ENCODE results near the gene SHF. TPM values are rescaled to one million over a fixed set of nuclear protein-coding genes. Genes with fewer than 3 reads are reported as not detected.

SHF gene
- total and polyA plus RNA-seq, 2 donors (not counting 1 experiment from before 2014, with no cell fraction given) = 1.6 to 15.4 TPM

GRCh38 chr15:45117308-45118130 lies 70.2 kb downstream of the SHF start:
- Mint-ChIP-seq H3K27ac (no peak overlapping the region), H3K9me3 (ENCODE audit: insufficient read depth) (no peaks in the 10 kb centered on the region), H3K4me1 (peaks cover 42% of the 10 kb centered on the region), H3K27me3 (peaks cover 71% of the 10 kb centered on the region), H3K4me3 (peak overlapping the region; percentile 80)
- H3K27me3 ChIP-seq (replicated peaks in 1 of 4; ENCODE audit: control extremely low read depth in 1 of 4, control insufficient read depth in 3 of 4, insufficient read depth in 4 of 4, low read length in 3 of 4) = peaks cover 0 to 72% (median 51%) of the 10 kb centered on the region in 4 experiments
- H3K4me3 ChIP-seq (ENCODE audit: control extremely low read depth in 1 of 5, extremely low read depth in 1 of 5, insufficient read depth in 1 of 5, low read depth in 2 of 5, low read length in 4 of 5) = peak overlapping the region in 3 of 5 experiments; percentile 36 to 60 (median 44)
- no peak overlapping the region for H3K27ac ChIP-seq (ENCODE audit: low read length in 2 of 2)
- H3K9ac ChIP-seq (ENCODE audit: low read length) = peak overlapping the region; percentile 45
- H3K4me2 ChIP-seq (replicated peaks; ENCODE audit: low read depth, low read length, poor library complexity, severe bottlenecking) = peak overlapping the region; percentile 76
- ChIA-PET POLR2A (interaction anchor here (1.0 to 1.1 kb wide), 2 partner anchors 69 to 95 kb away, joined by 3 read pairs; partner anchors contain the start of gene SORD), CTCF (interaction anchor here (0.8 to 3.6 kb wide), 60 partner anchors 8 to 496 kb away, joined by 3 to 58 read pairs (median 5); partner anchors contain the start of genes DUOX1, DUOXA1, GATM and SORD)
- no peaks in the 10 kb centered on the region for H3K36me3 ChIP-seq (replicated peaks in 1 of 2; ENCODE audit: control extremely low read depth in 1 of 2, control insufficient read depth in 1 of 2, extremely low read depth in 1 of 2, insufficient read depth in 2 of 2, low read length in 1 of 2)
- H3K79me2 ChIP-seq (ENCODE audit: control insufficient read depth, insufficient read depth, low read length) = no peaks in the 10 kb centered on the region
- WGBS (ENCODE audit: insufficient coverage) = 23% methylated on average over 32 of the region's 33 CpGs
- no peaks in the 10 kb centered on the region for H4K20me1 ChIP-seq (ENCODE audit: control insufficient read depth, insufficient read depth, low read length, poor library complexity, severe bottlenecking)
- peaks cover 0 to 35% (median 0%) of the 10 kb centered on the region in 3 donors for H3K9me3 ChIP-seq (ENCODE audit: control extremely low read depth in 1 of 3, control insufficient read depth in 2 of 3, insufficient read depth in 1 of 3, low read length in 2 of 3)
- peak overlapping the region; percentile 54 for H2AFZ ChIP-seq (ENCODE audit: insufficient read depth, low read depth, low read length, poor library complexity, severe bottlenecking)
- H3K4me1 ChIP-seq (ENCODE audit: control insufficient read depth in 2 of 2, insufficient read depth in 2 of 2, low read length in 2 of 2) = peaks cover 44 to 52% of the 10 kb centered on the region in 2 donors
- no peak for TF ChIP-seq CTCF (IDR thresholded peaks at IDR 0.05)
- TF ChIP-seq EZH2 (IDR thresholded peaks at IDR 0.05; ENCODE audit: borderline replicate concordance, insufficient read depth, low read depth, low read length, poor library complexity, severe bottlenecking) = peak; percentile 32
- DNase-seq (no peak), ATAC-seq (ENCODE audit: low read depth) (peak; percentile 8)
- intact Hi-C loops (cut with micrococcal nuclease) = loop anchor here (1.0 to 10.0 kb wide), 6 partner anchors 49 to 341 kb away; no protein-coding TSS in a partner anchor

Other genes starting within 250 kb of the SHF start
- gene TERB2, start 231.3 kb downstream of the SHF start, total RNA-seq = not detected in 2 replicates
- gene TERB2, start 231.3 kb downstream of the SHF start, polyA plus RNA-seq = not detected in 2 replicates
- 24.3 and 25.8 TPM in 2 replicates for gene SORD, start 164.8 kb downstream of the SHF start, total RNA-seq
- 20.5 and 22.2 TPM in 2 replicates for gene SORD, start 164.8 kb downstream of the SHF start, polyA plus RNA-seq
- gene DUOX2, start 73.8 kb downstream of the SHF start, total RNA-seq = 0.29 and 0.32 TPM in 2 replicates
- not detected in 2 replicates for gene DUOX2, start 73.8 kb downstream of the SHF start, polyA plus RNA-seq
- gene DUOXA2, start 73.6 kb downstream of the SHF start, total RNA-seq = not detected in 2 replicates
- not detected in 2 replicates for gene DUOXA2, start 73.6 kb downstream of the SHF start, polyA plus RNA-seq
- gene DUOXA1, start 58.1 kb downstream of the SHF start, total RNA-seq = 0.74 TPM in 1 of 2 replicates, not detected in the other
- gene DUOXA1, start 58.1 kb downstream of the SHF start, polyA plus RNA-seq = 0.03 and 1.1 TPM in 2 replicates
- gene DUOX1, start 58.0 kb downstream of the SHF start, total RNA-seq = 0.15 and 0.27 TPM in 2 replicates
- gene DUOX1, start 58.0 kb downstream of the SHF start, polyA plus RNA-seq = not detected in 2 replicates
- not detected in 2 replicates for gene SLC28A2, start 64.3 kb upstream of the SHF start, total RNA-seq
- not detected in 2 replicates for gene SLC28A2, start 64.3 kb upstream of the SHF start, polyA plus RNA-seq
- 16.6 and 18.2 TPM in 2 replicates for gene GATM, start 190.6 kb upstream of the SHF start, total RNA-seq
- 7.3 and 9.6 TPM in 2 replicates for gene GATM, start 190.6 kb upstream of the SHF start, polyA plus RNA-seq

Measured in B cell (primary cell).